ENCODE data around the gene APBA2.

The APBA2 gene

GRCh38 chr15:28947221-28947674 lies 61.5 kb downstream of the APBA2 start:
- peak in 1 of 10 donors; percentile 31 for DNase-seq
- intact Hi-C loops (cut with DNase I) = no loop called here

DNA sequence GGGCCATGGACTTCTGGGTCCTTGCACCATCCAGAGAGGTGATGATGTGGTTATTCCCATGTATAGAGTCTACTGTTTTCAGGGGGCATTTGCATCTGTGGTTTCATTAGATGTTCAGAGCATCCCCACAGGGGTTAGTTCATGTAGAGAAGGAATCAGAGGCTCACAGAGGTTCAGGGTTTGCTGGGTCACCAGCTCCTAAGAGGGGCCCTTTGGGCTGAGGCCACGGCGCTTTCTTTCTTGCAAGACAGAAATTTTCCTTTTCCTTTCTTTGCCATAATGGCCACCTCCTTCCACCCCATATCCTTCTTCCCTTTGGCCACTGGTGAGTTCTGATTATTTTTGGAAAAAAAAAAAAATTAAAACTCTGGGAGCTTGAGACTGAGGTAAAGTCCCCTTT lies 62.3 kb downstream of the APBA2 start:
- DNase-seq = peak in 1 of 10 donors; percentile 32
- intact Hi-C loops (cut with DNase I) = no loop called here

DNA sequence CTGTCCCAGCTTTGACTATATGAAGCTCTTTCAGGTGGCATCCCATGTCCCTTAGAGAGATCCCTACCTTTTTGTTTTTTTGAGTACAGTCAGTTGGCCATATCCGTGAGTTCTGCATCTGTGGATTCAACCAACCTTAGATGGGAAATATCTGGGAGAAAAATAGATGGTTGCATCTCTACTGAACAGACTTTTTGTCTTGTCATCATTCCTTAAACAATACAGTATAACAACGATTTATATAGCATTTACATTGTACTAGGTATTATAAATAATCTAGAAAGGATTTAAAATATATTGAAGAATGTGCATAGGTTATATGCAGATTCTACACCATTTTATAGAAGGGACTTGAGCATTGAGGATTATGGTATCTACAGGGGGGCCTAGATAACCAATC lies 65.1 kb downstream of the APBA2 start:
- intact Hi-C loops (cut with DNase I) = no loop called here

DNA sequence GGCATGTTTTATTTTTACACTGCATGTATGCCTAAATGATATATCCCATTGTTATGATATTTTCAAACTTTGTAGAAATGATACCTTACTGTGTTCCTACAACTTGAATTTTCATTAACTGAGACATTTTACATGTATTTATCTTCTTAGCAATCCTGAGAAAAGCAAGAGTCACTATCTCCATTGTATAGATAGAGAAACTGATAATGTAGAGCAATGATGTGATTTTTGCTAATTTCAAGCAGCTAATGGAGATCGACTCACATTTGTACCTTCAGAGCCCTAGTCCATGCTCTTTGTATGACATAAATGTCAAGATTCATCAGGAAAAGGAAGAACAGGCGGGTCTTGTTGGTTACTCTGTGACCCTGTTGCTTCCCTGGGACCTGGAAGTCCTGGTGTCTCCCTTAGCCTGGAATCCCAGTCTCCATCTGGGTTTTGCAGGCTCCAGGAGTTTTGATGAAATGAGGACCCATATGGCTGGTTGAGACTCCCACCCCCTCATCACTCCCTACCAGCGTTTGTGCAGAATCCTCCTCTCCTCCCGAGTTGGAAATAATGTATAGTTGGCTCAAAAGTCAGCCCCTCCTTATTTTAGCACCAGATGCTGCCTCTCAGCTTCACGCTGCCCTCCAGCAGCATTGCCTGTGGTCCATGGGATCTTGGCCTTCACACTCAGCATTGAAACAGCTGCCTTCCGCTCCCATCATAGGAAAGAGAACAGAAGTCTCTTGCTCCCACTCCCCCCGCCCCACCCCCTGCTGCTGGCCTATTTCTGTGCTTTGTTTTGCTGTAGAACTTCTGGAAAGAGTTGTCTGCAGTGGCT lies 67.1 kb downstream of the APBA2 start:
- intact Hi-C loops (cut with DNase I) = no loop called here
- DNase-seq = peak in 3 of 10 donors; percentile 34 to 76 (median 49)

More for the DNA sequence above, 65.1 kb downstream of the APBA2 start:
- no peak for DNase-seq

- DNase-seq = peak in 1 of 10 donors; percentile 13
- intact Hi-C loops (cut with DNase I) = no loop called here
These were observed 67.9 kb downstream of the APBA2 start for GRCh38 chr15:28953573-28954195.

GRCh38 chr15:28954466-28955159 lies 68.8 kb downstream of the APBA2 start:
- intact Hi-C loops (cut with DNase I) = no loop called here
- DNase-seq = peak in 1 of 10 donors; percentile 43

GRCh38 chr15:28955160-28955992 lies 69.6 kb downstream of the APBA2 start:
- intact Hi-C loops (cut with DNase I) = no loop called here
- DNase-seq = peak in 1 of 10 donors; percentile 58

DNA sequence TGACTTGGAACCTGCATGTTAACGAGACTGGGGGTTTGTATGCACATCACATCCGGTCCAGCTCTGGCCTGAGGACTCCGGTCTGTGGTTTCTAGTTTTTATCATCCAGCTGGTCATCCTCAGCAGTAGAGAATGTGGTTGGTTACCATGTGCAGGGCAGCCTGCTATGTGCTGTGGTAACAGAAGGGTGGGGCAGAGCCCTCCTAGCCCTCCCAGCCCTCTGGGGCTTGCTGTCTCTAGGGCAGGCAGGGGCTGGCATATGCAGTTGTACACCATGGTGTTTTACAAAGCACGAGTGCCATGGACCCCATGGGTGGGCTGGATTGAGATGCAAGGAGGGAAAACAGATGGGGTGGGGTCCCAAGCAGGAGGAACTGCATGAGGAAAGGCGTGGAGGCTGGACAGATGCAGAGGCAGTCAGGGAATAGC lies 70.2 kb downstream of the APBA2 start:
- DNase-seq = peak in 1 of 10 donors; percentile 50
- intact Hi-C loops (cut with DNase I) = no loop called here

DNA sequence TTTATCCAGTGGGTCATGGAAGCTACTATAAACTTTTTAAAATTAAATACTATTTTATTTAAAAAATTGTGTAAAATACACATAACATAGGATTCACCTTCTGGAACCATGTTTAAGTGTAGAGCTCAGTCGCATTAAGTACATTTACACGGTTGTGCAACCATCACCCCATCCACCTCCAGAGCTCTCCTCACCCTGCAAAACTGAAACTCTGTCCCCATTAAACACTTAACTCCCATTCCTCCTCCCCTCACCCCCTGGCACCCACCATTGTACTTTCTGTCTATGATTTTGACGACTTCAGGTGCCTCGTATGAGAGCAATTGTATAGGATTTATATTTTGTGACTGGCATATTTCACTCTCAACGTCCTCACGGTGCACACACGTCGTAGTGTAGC lies 70.7 kb downstream of the APBA2 start:
- no peak for DNase-seq
- intact Hi-C loops (cut with DNase I) = no loop called here

- intact Hi-C loops (cut with DNase I) = no loop called here
- peak in 1 of 10 donors; percentile 74 for DNase-seq
These were observed 72.1 kb downstream of the APBA2 start for GRCh38 chr15:28957606-28958498.

DNA sequence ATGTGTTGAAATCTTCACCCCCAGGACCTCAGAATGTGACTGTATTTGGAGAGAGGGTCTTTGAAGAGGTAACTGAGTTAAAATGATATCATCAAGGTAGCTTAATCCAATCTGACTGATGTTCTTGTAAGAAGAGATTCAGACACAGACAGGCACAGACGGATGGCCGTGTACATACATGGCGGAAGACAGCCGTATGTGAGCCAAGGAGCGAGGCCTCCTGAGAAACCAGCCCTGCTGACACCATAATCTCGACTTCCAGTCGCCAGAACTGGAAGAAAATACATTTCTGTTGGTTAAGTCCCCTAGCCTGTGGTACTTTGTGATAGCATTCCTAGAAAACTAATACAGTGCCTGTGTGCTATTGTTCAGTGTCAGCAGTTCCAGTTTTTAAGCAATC lies 73.6 kb downstream of the APBA2 start:
- intact Hi-C loops (cut with DNase I) = no loop called here

GRCh38 chr15:28960979-28961378 lies 75.2 kb downstream of the APBA2 start:
- intact Hi-C loops (cut with DNase I) = no loop called here
- DNase-seq = peak in 1 of 10 donors; percentile 78

More for the DNA sequence above, 73.6 kb downstream of the APBA2 start:
- no peak for DNase-seq

- intact Hi-C loops (cut with DNase I) = no loop called here
- DNase-seq = peak in 1 of 10 donors; percentile 44
These were observed 75.6 kb downstream of the APBA2 start for GRCh38 chr15:28961391-28961790.

GRCh38 chr15:28962851-28963710 lies 77.3 kb downstream of the APBA2 start:
- peak in 1 of 10 donors; percentile 52 for DNase-seq
- intact Hi-C loops (cut with DNase I) = no loop called here

- intact Hi-C loops (cut with DNase I) = no loop called here
- no peak for DNase-seq
These were observed 77.9 kb downstream of the APBA2 start for GRCh38 chr15:28963711-28964081.

DNA sequence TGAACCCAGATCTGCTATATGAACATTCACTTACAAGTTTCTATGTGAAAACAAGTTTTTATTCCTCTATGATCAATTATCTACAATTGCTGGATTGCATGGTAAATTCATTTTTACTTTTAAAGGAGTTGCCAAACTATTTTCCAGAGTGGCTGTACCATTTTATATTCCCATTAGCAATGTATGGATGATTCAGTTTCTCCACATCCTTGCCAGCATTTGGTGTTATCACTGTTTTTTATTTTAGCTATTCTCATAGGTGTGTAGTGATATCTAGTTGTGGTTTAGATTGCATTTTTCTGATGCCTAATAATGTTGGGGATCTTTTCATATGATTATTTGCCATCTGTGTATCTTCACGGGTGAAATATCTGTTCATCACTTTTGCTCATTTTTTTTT lies 78.3 kb downstream of the APBA2 start:
- intact Hi-C loops (cut with DNase I) = no loop called here
- DNase-seq = no peak

- intact Hi-C loops (cut with DNase I) = no loop called here
These were observed 81.3 kb downstream of the APBA2 start for GRCh38 chr15:28967066-28967465.

DNA sequence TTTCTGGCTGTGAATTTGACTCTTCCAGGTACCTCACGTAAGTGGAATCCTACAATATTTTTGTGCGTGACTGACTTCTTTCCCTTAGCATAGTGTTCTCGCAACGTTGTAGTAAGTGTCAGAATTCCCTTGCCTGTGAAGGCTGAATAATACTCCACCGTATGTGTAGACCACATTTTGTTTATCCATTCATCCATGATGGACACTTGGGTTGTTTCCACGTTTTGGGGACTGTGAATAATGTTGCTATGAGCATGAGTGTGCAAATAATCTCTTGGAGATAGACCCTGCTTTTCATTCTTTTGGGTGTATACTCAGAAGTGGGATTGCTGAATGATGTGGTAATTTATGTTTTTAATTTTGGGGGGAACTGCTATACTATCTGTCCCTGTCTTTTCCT lies 82.2 kb downstream of the APBA2 start:
- intact Hi-C loops (cut with DNase I) = no loop called here
- DNase-seq = no peak

More at GRCh38 chr15:28967066-28967465, 81.3 kb downstream of the APBA2 start:
- DNase-seq = no peak

Data from posterior cingulate gyrus (tissue), 11 donors.